ENCODE measurements around the gene GSN.

Gene GSN

GRCh38 chr9:121272401-121272948 lies 4.5 kb downstream of the GSN start:
- no peak overlapping the region for H2BK120ac ChIP-seq (ENCODE audit: low read depth, low read length)
- H4K91ac ChIP-seq (ENCODE audit: low read depth, low read length, poor library complexity) = no peak overlapping the region
- no peak for DNase-seq (ENCODE audit: low spot score)
- H3K4me1 ChIP-seq (ENCODE audit: control insufficient read depth in 2 of 2, insufficient read depth in 1 of 2, low read depth in 1 of 2, low read length in 2 of 2) = peaks cover 10 to 18% of the 10 kb centered on the region in 2 donors
- H2AFZ ChIP-seq (ENCODE audit: low read length) = no peak overlapping the region
- no CpG with 5 or more reads among the region's 6 CpGs for WGBS, 2 donors (ENCODE audit: extremely low coverage in 2 of 2, insufficient read length in 2 of 2, insufficient replicate concordance in 1 of 2)
- H3K9me3 ChIP-seq (replicated peaks in 1 of 2; ENCODE audit: control insufficient read depth in 2 of 2, insufficient read depth in 1 of 2, low read depth in 1 of 2, low read length in 2 of 2) = no peaks in the 10 kb centered on the region
- no peak overlapping the region for H3K9ac ChIP-seq (ENCODE audit: low read depth, low read length, poor library complexity)
- no peak overlapping the region for H3K18ac ChIP-seq (ENCODE audit: low read length)
- no peak overlapping the region for H4K8ac ChIP-seq (ENCODE audit: low read depth, low read length)
- peaks cover 1% of the 10 kb centered on the region for H3K79me1 ChIP-seq (ENCODE audit: low read depth, low read length)
- no peak overlapping the region for H2AK5ac ChIP-seq (ENCODE audit: low read depth, low read length)
- H3K36me3 ChIP-seq (replicated peaks in 1 of 2; ENCODE audit: control insufficient read depth in 2 of 2, insufficient read depth in 2 of 2, low read length in 2 of 2) = no peaks in the 10 kb centered on the region
- no peak overlapping the region for H3K4me3 ChIP-seq (ENCODE audit: low read length in 2 of 2)
- H2BK15ac ChIP-seq (ENCODE audit: low read length) = peak overlapping the region; percentile 7
- H3K4me2 ChIP-seq (ENCODE audit: insufficient read depth, low read length, poor library complexity, severe bottlenecking) = no peak overlapping the region
- no peak overlapping the region for H3K4ac ChIP-seq (ENCODE audit: low read length)
- H2BK12ac ChIP-seq (ENCODE audit: low read length) = no peak overlapping the region
- no peak overlapping the region for H3K23ac ChIP-seq (ENCODE audit: low read depth, low read length, poor library complexity)
- no peak overlapping the region for H3K14ac ChIP-seq (ENCODE audit: low read length)
- H3K27ac ChIP-seq (replicated peaks; ENCODE audit: low read length) = no peak overlapping the region
- no peak overlapping the region for H2BK5ac ChIP-seq (ENCODE audit: low read length)
- H3K27me3 ChIP-seq (ENCODE audit: control insufficient read depth in 3 of 3, insufficient read depth in 3 of 3, low read depth in 1 of 3, low read length in 3 of 3) = no peaks in the 10 kb centered on the region

GRCh38 chr9:121273064-121273775 lies 5.3 kb downstream of the GSN start:
- whole genome bisulfite sequencing, 2 donors (ENCODE audit: extremely low coverage in 2 of 2, insufficient read length in 2 of 2, insufficient replicate concordance in 1 of 2) = no CpG with 5 or more reads among the region's 4 CpGs
- no peak overlapping the region for H3K27ac ChIP-seq (replicated peaks; ENCODE audit: low read length)

GRCh38 chr9:121274851-121275250 lies 6.9 kb downstream of the GSN start:
- Histone ChIP-seq H3K23ac (ENCODE audit: low read depth, low read length, poor library complexity) (no peak overlapping the region), H3K14ac (ENCODE audit: low read length) (no peak overlapping the region), H3K36me3 (replicated peaks in 1 of 2; ENCODE audit: control insufficient read depth in 2 of 2, insufficient read depth in 2 of 2, low read length in 2 of 2) (no peaks in the 10 kb centered on the region), H2BK12ac (ENCODE audit: low read length) (no peak overlapping the region), H3K18ac (ENCODE audit: low read length) (no peak overlapping the region), H3K9ac (ENCODE audit: low read depth, low read length, poor library complexity) (no peak overlapping the region), H2BK15ac (ENCODE audit: low read length) (no peak overlapping the region), H2BK5ac (ENCODE audit: low read length) (no peak overlapping the region), H3K4ac (ENCODE audit: low read length) (no peak overlapping the region), H3K27me3 (ENCODE audit: control insufficient read depth in 3 of 3, insufficient read depth in 3 of 3, low read depth in 1 of 3, low read length in 3 of 3) (no peaks in the 10 kb centered on the region), H4K8ac (ENCODE audit: low read depth, low read length) (no peak overlapping the region), H3K4me2 (ENCODE audit: insufficient read depth, low read length, poor library complexity, severe bottlenecking) (no peak overlapping the region), H4K91ac (ENCODE audit: low read depth, low read length, poor library complexity) (no peak overlapping the region), H3K79me1 (ENCODE audit: low read depth, low read length) (no peaks in the 10 kb centered on the region), H2AK5ac (ENCODE audit: low read depth, low read length) (no peak overlapping the region), H3K9me3 (replicated peaks in 1 of 2; ENCODE audit: control insufficient read depth in 2 of 2, insufficient read depth in 1 of 2, low read depth in 1 of 2, low read length in 2 of 2) (no peaks in the 10 kb centered on the region), H3K4me1 (ENCODE audit: control insufficient read depth in 2 of 2, insufficient read depth in 1 of 2, low read depth in 1 of 2, low read length in 2 of 2) (peaks cover 6 to 15% of the 10 kb centered on the region in 2 donors), H3K27ac (replicated peaks; ENCODE audit: low read length) (no peak overlapping the region), H3K4me3 (ENCODE audit: low read length in 2 of 2) (no peak overlapping the region), H2BK120ac (ENCODE audit: low read depth, low read length) (no peak overlapping the region), H2AFZ (ENCODE audit: low read length) (no peak overlapping the region)
- WGBS, 2 donors (ENCODE audit: extremely low coverage in 2 of 2, insufficient read length in 2 of 2, insufficient replicate concordance in 1 of 2) = no CpG with 5 or more reads among the region's 4 CpGs
- no peak for DNase-seq (ENCODE audit: low spot score)

More at GRCh38 chr9:121273064-121273775, 5.3 kb downstream of the GSN start:
- no peak overlapping the region for H3K4me2 ChIP-seq (ENCODE audit: insufficient read depth, low read length, poor library complexity, severe bottlenecking)
- no peak overlapping the region for H2BK15ac ChIP-seq (ENCODE audit: low read length)
- H4K8ac ChIP-seq (ENCODE audit: low read depth, low read length) = no peak overlapping the region
- no peaks in the 10 kb centered on the region for H3K27me3 ChIP-seq (ENCODE audit: control insufficient read depth in 3 of 3, insufficient read depth in 3 of 3, low read depth in 1 of 3, low read length in 3 of 3)
- no peak overlapping the region for H2BK120ac ChIP-seq (ENCODE audit: low read depth, low read length)
- no peak overlapping the region for H3K4me3 ChIP-seq (ENCODE audit: low read length in 2 of 2)
- no peak overlapping the region for H2AFZ ChIP-seq (ENCODE audit: low read length)
- H2AK5ac ChIP-seq (ENCODE audit: low read depth, low read length) = no peak overlapping the region
- peaks cover 9 to 18% of the 10 kb centered on the region in 2 donors for H3K4me1 ChIP-seq (ENCODE audit: control insufficient read depth in 2 of 2, insufficient read depth in 1 of 2, low read depth in 1 of 2, low read length in 2 of 2)
- no peak overlapping the region for H3K18ac ChIP-seq (ENCODE audit: low read length)
- H4K91ac ChIP-seq (ENCODE audit: low read depth, low read length, poor library complexity) = no peak overlapping the region
- peaks cover 1% of the 10 kb centered on the region for H3K79me1 ChIP-seq (ENCODE audit: low read depth, low read length)
- no peaks in the 10 kb centered on the region for H3K9me3 ChIP-seq (replicated peaks in 1 of 2; ENCODE audit: control insufficient read depth in 2 of 2, insufficient read depth in 1 of 2, low read depth in 1 of 2, low read length in 2 of 2)
- H3K4ac ChIP-seq (ENCODE audit: low read length) = no peak overlapping the region
- H2BK12ac ChIP-seq (ENCODE audit: low read length) = no peak overlapping the region
- no peak overlapping the region for H3K14ac ChIP-seq (ENCODE audit: low read length)
- DNase-seq (ENCODE audit: low spot score) = no peak
- H3K36me3 ChIP-seq (replicated peaks in 1 of 2; ENCODE audit: control insufficient read depth in 2 of 2, insufficient read depth in 2 of 2, low read length in 2 of 2) = no peaks in the 10 kb centered on the region
- H3K9ac ChIP-seq (ENCODE audit: low read depth, low read length, poor library complexity) = no peak overlapping the region
- H3K23ac ChIP-seq (ENCODE audit: low read depth, low read length, poor library complexity) = no peak overlapping the region
- H2BK5ac ChIP-seq (ENCODE audit: low read length) = no peak overlapping the region

GRCh38 chr9:121275781-121276658 lies 8.1 kb downstream of the GSN start:
- no peak for DNase-seq (ENCODE audit: low spot score)
- no peaks in the 10 kb centered on the region for H3K36me3 ChIP-seq (replicated peaks in 1 of 2; ENCODE audit: control insufficient read depth in 2 of 2, insufficient read depth in 2 of 2, low read length in 2 of 2)
- H3K79me1 ChIP-seq (ENCODE audit: low read depth, low read length) = no peaks in the 10 kb centered on the region
- no peak overlapping the region for H2BK5ac ChIP-seq (ENCODE audit: low read length)
- H2AK5ac ChIP-seq (ENCODE audit: low read depth, low read length) = no peak overlapping the region
- H2AFZ ChIP-seq (ENCODE audit: low read length) = no peak overlapping the region
- H4K8ac ChIP-seq (ENCODE audit: low read depth, low read length) = no peak overlapping the region
- no peak overlapping the region for H4K91ac ChIP-seq (ENCODE audit: low read depth, low read length, poor library complexity)
- no peaks in the 10 kb centered on the region for H3K9me3 ChIP-seq (replicated peaks in 1 of 2; ENCODE audit: control insufficient read depth in 2 of 2, insufficient read depth in 1 of 2, low read depth in 1 of 2, low read length in 2 of 2)
- H3K14ac ChIP-seq (ENCODE audit: low read length) = no peak overlapping the region
- no peak overlapping the region for H3K23ac ChIP-seq (ENCODE audit: low read depth, low read length, poor library complexity)
- no peak overlapping the region for H2BK12ac ChIP-seq (ENCODE audit: low read length)
- no peak overlapping the region for H3K4me3 ChIP-seq (ENCODE audit: low read length in 2 of 2)
- WGBS, 2 donors (ENCODE audit: extremely low coverage in 2 of 2, insufficient read length in 2 of 2, insufficient replicate concordance in 1 of 2) = no CpG with 5 or more reads among the region's 8 CpGs
- H2BK15ac ChIP-seq (ENCODE audit: low read length) = no peak overlapping the region
- no peak overlapping the region for H3K4ac ChIP-seq (ENCODE audit: low read length)
- no peak overlapping the region for H3K9ac ChIP-seq (ENCODE audit: low read depth, low read length, poor library complexity)
- H3K27ac ChIP-seq (replicated peaks; ENCODE audit: low read length) = no peak overlapping the region
- peaks cover 6 to 15% of the 10 kb centered on the region in 2 donors for H3K4me1 ChIP-seq (ENCODE audit: control insufficient read depth in 2 of 2, insufficient read depth in 1 of 2, low read depth in 1 of 2, low read length in 2 of 2)
- no peak overlapping the region for H3K4me2 ChIP-seq (ENCODE audit: insufficient read depth, low read length, poor library complexity, severe bottlenecking)
- no peaks in the 10 kb centered on the region for H3K27me3 ChIP-seq (ENCODE audit: control insufficient read depth in 3 of 3, insufficient read depth in 3 of 3, low read depth in 1 of 3, low read length in 3 of 3)
- no peak overlapping the region for H2BK120ac ChIP-seq (ENCODE audit: low read depth, low read length)
- H3K18ac ChIP-seq (ENCODE audit: low read length) = peak overlapping the region; percentile 37
